HG03469 (cell line): ENCODE measurements around the gene TRPV3.
A peak's percentile ranks its signal among the peaks of the same experiment; 100 is the strongest.
"Not testable (repeated sequence)": the region's sequence is repeated elsewhere in the genome, so short reads cannot be mapped to it uniquely, and the experiment has no call there.

Experiments used
- ATAC-seq: cut with Tn5 transposase; IDR thresholded peaks from one replicate; pipeline ENCODE4 v1.9.1; 2021; ENCODE audit warnings: mild to moderate bottlenecking, moderate library complexity, moderate number of reproducible peaks; ENCODE audit not compliant: unreplicated experiment

Gene TRPV3

DNA sequence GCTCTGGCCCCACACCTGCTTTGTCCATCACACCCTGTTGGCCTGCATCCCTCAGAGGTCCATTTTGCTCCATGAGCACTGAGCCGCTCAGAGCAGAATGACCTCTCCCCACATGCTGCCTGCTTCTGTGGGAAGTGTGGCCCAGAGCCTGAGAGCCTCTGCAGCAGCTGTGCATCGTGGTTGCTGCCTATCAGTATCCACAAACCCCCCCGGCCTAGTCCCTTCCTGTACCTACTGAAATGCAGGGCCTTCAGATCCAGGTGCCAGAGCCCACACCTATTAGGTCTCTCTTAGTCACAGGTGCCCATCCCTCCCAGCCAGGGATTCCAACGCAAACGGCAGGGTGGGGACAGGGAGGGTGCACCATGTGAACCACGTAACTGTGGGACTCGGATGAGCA lies 16.6 kb upstream of the TRPV3 start:
- ATAC-seq: no peak

DNA sequence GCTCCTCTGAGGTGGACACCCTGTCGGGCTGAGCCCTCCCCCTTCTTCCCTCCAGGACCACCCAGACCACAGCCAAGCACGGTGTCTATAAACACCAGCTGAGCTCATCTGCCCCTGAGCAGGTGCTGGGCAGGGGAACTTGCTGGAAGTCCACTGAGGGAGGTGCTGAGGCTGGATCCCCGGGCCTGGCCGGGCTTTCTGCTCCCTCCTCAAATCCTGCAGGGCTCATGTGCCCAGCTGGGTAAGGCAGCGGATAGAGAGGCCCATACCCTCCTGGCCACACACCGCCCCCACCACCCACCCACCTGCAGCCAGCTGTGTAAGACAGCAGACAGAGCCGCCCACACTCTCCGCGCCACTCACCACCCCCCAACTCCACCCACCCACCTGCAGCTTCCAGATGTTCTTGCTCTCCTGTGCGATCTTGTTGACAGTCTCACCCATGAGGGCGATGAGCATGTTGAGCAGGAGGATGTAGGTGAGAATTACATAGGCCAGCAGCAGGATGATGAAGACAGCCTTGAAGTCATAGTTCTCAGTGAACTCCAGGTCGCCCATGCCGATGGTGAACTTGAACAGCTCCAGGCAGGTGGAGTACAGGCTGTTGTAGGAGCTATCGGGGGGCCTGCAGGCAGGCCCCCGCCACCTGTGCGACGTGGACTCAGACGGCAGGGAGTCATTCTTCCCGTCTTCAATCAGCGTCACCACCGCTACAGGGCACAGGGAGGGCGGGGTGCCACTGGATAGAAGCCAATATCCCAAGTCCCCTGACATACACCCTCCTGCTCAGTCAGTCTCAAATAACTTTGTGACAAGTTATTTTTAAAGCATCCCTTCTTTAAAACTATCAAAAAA lies 15.9 kb upstream of the TRPV3 start:
- ATAC-seq: no peak

DNA sequence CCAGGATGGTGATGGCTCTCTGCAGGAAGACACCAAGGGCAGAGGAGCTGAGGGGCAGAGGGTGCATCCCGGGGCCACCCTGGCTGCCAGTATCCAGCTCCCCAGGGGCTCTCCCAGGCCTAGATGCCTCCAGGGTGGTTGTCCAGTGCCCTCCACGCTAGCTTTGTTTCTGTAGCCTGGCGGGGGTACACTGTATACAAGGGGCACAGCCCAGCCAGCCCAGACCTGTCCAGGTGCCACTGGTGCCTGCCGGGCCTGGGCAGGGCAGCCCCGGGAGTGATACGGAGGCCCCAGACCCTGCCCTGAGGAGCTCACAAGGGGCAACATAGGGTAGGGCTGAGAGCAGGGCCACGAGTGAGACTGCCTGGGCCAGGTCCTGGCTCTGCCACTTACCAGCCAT lies 14.6 kb upstream of the TRPV3 start:
- no peak for ATAC-seq

DNA sequence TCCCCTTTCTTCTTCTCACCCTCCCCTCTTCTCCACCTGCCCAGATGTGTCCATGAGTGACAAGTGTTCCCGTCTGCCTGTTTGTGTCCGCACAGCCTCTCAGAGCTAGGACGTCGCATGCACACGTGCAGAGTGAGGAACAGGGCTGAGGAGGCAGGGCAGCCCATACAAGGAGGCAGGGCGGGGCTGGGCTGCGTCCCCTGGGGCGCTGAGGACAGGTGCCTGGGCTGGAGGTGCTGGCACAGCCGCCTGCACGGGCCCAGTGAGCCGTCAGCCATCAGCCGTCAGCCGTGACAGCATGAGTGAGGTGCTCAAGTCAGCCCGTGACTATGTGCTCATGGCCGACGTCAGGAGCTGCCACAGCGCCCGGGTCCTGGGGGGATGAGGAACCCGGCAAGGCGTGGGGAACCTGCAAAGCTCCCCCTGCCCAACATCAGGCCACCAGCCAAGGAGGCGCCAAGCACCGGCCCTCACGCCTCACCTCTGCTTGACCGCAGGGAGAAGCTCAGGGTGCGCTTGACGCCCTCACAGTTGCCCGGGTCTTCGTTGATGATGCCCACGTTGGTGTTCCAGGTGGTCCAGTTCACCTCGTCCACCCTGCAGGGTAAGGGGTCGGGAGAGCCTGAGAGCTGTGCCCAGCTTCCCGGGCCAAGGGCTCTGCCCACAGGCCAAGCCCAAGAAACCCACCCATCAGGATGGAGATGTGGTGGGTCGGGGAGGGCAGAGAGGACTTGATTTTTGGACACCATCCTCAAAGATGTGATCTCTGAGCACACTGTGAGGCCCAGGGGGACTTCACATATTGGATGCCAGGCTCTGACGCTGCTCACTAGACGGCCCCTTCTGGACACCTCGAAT lies 13.7 kb upstream of the TRPV3 start:
- no peak for ATAC-seq

DNA sequence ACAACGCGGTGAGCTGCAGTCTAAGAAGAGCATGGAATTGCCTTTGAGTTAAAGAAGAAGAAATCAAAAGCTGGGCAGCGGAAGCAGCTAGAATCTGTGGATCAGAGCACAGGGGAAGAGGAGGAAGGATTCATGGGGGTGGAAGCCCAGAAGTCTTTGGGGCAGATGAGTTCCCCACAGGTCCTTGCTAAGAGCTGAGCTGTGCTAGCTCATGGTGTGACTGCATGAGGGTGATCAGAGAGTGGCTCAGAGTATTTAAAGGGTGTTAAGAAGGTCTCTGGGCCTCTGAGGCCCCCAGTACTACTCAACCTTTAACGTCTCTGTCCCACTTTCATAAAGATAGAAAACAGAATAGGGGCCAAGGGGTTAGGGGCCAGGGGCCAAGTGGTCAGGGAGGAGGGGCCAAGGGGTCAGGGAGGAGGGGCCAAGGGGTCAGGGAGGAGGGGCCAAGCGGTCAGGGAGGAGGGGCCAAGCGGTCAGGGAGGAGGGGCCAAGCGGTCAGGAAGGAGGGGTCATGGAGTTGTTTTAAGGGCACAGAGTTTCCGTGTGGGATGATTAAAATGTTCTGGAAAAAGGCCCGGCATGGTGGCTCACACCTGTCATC lies 12.0 kb upstream of the TRPV3 start:
- no peak for ATAC-seq

DNA sequence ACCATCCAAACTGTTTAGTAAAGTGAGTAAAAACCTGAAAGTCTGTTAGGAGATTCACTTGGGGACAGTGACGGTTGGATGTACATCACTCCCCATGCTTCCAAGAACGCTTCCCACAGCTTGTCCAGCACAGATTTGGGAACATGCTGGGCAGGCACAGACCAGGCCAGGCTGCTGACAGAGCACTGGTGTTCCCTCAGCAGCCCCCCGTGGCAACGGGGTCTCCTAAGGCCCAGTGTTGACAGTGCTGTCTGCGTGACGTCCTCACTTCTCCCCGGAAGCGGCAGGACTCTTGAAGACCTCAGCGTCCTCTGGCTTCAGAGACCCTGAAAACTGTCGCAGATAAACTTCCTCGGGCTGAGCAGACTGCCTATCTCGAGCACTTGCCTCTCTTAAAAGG lies 8.9 kb upstream of the TRPV3 start:
- no peak for ATAC-seq

DNA sequence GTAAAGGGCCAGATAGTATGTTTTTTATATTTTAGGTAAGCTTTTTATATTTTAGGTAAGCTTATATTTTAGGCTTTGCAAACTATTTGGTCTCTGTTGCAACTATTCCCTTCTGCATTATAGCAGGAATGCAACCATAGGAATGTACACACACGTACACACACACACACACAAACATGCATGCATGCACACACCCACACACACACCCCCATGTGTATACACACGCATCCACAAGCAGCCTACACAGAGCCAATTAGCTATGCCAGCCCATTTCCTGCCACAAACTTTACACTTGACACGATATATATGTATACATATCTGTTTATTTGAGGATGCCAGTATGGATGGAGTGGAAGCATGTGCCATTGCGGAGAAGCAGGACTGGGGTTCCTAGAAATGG lies 7.5 kb upstream of the TRPV3 start:
- ATAC-seq: no peak

DNA sequence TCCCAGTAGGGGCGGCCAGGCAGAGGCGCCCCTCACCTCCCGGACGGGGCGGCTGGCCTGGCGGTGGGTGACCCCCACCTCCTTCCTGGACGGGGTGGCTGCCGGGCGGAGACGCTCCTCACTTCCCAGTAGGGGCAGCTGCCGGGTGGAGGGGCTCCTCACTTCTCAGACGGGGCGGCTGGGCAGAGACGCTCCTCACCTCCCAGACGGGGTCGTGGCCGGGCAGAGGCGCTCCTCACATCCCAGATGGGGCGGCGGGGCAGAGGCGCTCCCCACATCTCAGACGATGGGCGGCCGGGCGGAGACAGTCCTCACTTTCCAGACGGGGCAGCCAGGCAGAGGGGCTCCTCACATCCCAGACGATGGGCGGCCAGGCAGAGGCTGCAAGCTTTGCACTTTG lies 6.6 kb upstream of the TRPV3 start:
- not testable (repeated sequence) for ATAC-seq

DNA sequence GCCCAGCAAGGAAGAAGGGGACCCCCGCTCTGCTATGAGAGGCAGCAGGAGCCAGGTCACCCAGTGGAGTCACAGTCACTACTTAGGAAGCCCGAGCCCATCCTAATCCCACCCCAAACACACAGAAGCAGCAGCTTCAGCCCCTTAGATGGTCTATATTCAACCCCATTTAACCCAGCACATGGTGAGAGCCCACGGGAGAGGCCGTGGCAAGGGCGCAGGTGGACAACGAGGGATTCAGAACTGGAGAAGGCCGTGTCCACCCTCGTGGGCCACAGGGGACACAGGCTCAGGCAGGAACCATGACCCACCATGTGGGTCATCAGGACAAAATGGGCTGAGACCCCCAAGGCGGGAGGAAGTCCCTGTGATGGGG lies 1.6 kb upstream of the TRPV3 start:
- no peak for ATAC-seq

DNA sequence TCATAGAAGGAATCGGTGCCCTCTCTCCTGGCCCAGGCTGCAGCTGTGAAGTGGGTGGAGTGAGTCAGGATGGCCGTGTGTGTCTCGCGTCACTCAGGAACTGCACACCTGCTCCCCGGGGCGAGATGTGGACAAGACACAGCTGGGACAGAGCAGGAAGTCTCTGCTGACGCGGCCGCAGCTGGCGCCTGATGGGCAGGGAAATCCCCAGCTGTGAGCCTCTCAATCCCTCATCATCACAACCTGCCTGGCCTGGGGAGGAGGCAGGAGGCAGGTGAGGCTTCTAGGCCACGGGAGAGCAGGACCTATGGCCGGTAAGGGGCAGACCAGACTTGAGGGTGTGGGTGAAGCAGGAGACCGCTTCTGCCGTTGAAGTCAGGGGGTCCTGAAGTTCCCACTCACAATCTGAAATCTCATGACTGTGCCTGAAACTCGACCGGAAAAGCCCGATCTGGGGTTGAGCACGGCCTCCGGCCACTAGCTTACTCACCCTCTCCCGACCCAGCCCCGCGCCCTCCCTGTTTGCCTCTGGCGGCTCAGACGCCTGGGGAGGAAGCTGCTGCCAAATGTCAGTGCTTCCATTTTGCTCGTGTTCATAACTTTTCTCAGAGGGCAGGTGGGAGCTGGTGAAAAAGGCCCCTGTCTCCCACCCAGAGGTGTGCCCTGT lies 1.1 kb upstream of the TRPV3 start:
- ATAC-seq: peak; percentile 42

DNA sequence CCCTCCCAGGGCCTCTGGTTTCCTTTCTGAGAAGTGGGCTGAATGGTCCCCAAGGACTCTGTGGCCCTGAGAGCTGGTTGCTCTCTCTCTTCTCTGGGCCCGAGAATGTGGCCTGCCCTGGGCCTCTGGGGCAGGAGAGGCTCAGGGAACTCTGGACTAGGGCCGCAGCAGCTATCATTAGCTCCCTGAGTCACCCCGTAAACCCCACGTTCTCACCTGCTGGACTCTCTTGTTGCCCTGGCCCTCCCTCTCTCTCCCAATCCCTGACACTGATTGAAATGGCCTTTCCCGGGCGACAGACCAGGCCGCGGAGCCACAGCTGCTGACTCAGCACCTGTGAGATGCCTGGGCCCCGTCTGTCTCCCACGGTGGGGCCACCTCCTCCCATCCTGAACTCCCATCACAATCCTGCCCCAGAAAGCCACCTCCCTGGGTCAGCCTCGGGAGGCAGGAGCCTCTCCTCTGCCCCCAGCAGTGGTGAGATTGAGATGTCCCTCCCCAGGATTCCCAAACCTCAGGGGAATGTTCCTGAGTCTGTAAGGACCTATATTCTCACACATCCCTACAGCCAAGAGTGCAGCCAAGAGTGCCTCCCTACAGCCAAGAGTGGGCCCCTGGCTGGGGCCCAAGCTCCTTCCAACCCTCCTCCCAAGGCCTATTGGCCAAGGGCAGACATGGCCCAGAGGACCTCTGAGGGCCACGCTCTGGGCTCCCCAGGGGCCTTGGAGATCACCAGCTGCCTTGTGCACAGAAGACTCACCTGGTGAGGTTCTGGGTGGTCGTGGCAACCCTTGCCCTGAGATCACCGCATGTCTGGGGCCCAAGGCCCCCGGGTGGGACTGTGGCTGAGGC lies 470 bp downstream of the TRPV3 start:
- ATAC-seq: no peak

DNA sequence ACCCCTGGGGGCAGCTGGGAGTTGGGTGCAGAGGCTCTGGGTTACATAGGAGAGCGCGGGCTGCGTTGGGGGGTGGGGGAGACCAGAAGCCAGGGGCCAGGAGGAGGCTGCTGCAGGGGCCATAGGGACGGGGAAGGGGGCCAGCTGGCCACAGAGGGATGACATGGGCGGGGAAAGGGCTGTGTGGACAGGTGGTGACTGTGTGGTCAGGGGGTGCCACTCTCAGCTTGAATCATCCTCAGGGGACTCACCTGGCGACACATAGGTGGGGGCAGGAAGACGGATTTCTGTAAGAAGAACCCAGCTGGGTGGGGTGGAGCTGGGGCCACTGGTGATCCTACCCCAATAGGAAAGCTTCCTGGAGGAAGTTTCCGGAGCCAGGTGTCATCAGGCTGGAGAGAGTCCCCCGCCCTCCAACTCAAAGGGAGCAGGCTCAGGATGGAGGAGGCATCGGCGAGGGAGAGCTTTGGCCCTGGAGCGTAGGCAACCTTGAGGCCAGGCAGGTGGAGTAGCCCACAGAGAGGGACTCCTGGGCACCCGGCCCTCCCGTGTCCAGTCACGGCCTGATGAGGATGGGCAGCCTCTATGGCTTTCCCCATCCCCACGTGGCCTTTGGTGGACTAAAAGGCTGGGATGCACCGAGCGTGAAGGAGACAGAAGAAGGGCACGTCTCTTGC lies 1.2 kb downstream of the TRPV3 start:
- ATAC-seq: no peak

DNA sequence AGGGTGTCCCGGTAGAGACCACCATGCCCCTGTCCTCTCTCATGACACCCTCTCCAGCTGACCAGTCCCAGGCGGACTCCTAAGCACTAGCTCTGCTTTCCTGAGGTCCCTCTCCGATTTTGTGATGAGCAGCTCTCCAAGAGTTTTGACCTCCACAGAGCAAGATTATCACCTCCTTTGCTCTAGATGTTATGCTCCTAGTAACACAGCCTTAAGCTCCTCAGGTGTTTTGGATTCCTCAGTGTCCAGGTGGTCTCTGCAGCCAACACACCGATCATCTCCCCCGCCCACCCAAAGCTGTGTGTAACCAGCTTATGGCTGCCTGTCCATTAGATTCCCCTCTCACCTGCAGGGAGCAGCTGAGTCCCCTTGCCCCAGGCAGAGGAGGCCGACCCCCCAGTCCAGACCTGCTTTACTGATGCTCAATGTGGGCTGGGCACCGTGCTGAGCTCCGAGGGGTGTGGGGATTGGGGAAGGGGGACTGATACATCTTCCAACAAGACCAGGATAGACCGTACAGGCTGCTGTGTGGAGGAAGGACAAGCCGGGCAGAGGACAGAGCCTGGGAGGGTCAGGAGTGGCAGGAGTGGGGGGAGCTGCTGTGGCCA lies 2.3 kb downstream of the TRPV3 start:
- no peak for ATAC-seq

DNA sequence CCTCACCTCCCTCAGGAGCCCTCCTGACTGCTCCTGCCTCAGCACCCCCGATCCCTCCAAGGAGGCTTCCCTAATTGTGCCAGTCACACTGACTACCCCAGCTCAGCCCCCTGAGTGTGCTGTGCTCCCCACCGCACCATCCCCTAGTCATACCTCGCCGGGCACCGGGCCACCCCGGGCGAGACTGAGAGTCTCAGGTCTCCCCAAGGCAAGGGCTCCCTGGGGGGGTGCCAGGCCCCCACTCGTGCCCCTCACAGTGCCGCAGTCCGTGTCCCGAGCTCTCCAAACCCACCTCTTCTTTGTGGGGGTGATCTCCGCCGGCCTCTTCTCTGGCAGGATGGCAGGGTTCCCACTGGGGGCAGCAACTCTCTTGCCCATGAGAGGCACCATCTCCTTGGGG lies 3.2 kb downstream of the TRPV3 start:
- no peak for ATAC-seq

DNA sequence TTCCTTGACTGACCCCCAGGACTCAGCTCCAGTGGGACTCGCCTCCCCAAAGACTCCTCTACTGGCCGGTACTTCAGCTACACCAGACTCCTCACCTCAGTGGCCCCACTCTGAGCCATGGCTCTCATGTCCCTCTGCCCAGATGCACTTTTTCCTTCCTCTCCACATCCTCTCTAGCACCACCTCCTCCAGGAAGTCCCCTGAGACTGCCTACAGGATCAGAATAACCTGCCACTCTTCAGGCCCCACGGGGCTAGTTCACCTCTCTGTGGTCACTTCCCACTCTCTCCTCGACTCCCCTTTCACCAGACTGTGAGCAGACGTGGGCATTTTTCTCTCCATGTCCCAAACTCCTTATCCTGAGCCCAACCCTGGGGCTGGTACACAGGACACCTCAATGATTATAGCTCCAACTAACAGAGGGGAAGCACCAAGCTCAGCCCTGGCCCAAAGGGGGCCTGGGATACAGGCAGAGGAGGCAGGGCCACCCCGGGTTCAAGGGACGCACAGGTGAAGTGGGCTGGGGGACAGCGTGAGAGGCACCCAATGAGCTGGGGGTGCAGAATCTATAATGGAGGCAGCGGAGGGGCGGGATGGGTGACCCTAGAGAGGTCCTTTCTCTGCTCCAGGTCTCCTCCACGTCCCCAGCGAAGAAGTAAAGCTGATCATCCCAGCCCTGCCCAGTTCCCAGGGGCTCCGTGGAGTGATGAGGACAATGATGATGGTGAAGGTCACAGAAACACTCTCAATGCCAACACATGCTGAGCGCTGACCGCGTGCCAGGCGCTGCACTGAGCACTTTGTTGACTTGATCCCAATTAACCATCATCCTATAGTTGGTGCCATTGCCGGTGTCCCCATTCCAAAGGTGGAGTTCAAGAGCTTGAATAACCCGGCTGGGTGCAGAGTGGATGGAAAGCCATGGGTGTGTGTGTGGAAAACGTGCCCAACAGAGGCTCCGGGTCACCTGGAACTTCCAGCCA lies 3.9 kb downstream of the TRPV3 start:
- ATAC-seq: no peak

DNA sequence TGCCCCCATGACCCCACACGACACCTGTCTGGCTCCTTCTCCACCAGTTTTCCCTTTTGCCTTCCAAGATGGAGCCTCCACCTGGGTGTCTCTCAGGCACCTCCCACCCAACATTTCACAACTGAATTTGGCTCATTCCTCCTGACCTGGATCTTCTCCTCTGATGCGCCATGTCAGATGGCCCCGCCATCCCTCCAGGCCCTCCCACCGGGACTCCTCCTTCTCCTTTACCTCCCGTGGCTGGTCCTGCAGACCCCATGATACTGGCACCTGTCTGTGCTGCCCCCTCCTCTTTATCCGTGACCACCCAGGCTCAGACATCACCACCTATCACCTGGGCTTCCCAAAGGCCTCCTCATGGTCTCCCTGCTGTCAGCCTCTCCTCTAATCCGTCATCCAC lies 4.7 kb downstream of the TRPV3 start:
- no peak for ATAC-seq

DNA sequence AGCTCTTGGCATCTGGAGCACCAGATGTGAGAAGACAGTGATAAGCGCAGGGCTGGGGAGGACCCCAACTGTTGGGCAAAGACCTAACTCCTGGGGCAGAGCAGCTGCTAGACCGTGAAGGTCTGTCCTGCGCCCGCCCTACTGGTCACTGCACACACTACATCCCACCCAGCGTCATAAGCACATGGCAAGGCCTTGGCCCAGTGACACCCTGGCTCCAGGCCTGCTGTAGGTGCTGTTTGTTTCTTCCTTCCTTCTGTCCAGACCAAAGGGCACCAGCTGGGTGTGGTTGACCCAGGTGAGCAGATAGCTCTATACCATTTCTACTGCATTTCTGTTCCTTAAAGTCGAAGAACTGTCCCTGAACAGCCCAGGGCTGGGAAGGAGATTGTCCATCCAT lies 6.4 kb downstream of the TRPV3 start:
- no peak for ATAC-seq

DNA sequence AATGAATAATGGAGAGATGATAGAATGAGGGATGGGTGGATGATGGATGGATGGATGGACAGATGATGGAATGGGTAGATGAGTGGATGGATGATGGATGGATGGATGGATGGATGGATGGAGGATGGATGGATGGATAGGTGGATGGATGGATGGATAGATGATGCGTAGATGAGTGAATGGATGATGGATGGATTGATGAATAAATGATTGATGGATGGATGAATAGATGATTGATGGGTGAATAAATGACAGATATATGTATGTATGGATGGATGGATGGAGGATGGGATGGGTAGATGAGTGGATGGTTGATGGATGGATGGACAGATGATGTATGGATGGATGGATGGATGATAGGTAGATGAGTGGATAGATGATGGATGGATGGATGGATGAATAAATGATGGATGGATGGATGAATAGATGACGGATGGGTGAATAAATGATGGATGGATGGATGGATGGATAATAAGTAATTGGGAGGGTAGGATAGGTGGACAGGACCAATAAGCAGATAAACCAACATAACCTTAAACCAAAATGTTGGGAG lies 7.9 kb downstream of the TRPV3 start:
- ATAC-seq: no peak
